A673 (cell line): Measurements from ENCODE around the gene KIF26B.
"Not testable (repeated sequence)": the region's sequence is repeated elsewhere in the genome, so short reads cannot be mapped to it uniquely, and the experiment has no call there.

Experiments used
- EZH2 ChIP-seq: fragments of 200-600 bp; sonication (generic); IDR thresholded peaks from 2 replicates; pipeline ENCODE4 v1.6.1; 2017; ENCODE audit warnings: borderline replicate concordance, low read depth, mild to moderate bottlenecking, mixed read lengths, antibody characterized with exemption, low read length; ENCODE audit not compliant: poor library complexity, severe bottlenecking
- TF ChIP-seq, protein P1 (sequence below): fragments of 300-800, 200-600 bp; sonication (generic); conservative IDR thresholded peaks from 2 replicates; pipeline ENCODE4 v1.5.1; 2017; ENCODE audit warnings: low read depth, mild to moderate bottlenecking, antibody characterized with exemption, low read length, moderate library complexity, mixed read lengths

GRCh38 chr1:245359101-245359680 lies 204.4 kb downstream of the KIF26B start:
- TF ChIP-seq, protein P1, sequence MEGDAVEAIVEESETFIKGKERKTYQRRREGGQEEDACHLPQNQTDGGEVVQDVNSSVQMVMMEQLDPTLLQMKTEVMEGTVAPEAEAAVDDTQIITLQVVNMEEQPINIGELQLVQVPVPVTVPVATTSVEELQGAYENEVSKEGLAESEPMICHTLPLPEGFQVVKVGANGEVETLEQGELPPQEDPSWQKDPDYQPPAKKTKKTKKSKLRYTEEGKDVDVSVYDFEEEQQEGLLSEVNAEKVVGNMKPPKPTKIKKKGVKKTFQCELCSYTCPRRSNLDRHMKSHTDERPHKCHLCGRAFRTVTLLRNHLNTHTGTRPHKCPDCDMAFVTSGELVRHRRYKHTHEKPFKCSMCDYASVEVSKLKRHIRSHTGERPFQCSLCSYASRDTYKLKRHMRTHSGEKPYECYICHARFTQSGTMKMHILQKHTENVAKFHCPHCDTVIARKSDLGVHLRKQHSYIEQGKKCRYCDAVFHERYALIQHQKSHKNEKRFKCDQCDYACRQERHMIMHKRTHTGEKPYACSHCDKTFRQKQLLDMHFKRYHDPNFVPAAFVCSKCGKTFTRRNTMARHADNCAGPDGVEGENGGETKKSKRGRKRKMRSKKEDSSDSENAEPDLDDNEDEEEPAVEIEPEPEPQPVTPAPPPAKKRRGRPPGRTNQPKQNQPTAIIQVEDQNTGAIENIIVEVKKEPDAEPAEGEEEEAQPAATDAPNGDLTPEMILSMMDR, result not testable (repeated sequence)
- TF ChIP-seq EZH2, result not testable (repeated sequence)
